Loucy (cell line): ENCODE data around the gene MYCN.
A peak's percentile ranks its signal among the peaks of the same experiment; 100 is the strongest.

Source experiments
- H2AFZ ChIP-seq: fragments of 200-600 bp; sonication (generic); 2 replicates; pipeline ENCODE4 v1.6.0; 2016; ENCODE audit warnings: antibody characterized with exemption, mild to moderate bottlenecking, low read length, moderate library complexity
- H3F3A ChIP-seq: fragments of 200-600 bp; 2 replicates; pipeline ENCODE4 v1.6.0; 2016; ENCODE audit warnings: antibody characterized with exemption, low read depth, mild to moderate bottlenecking
- H3K27me3 ChIP-seq: fragments of 200-600 bp; sonication (generic); 2 replicates; pipeline ENCODE4 v1.6.1; 2014; ENCODE audit warnings: low read length, mild to moderate bottlenecking; ENCODE audit not compliant: insufficient read depth, poor library complexity, severe bottlenecking
- H3K36me3 ChIP-seq: fragments of 200-600 bp; sonication (generic); 2 replicates; pipeline ENCODE4 v1.6.1; 2016; ENCODE audit warnings: low read length; ENCODE audit not compliant: insufficient read depth
- H3K4me1 ChIP-seq: fragments of 200-600 bp; sonication (generic); 2 replicates; pipeline ENCODE4 v1.5.1; 2014; ENCODE audit warnings: low read length, mild to moderate bottlenecking; ENCODE audit not compliant: insufficient read depth, poor library complexity, severe bottlenecking
- H3K4me2 ChIP-seq: fragments of 200-600 bp; sonication (generic); 2 replicates; pipeline ENCODE4 v1.6.0; 2014; ENCODE audit warnings: antibody characterized with exemption, low read length, low read depth, mild to moderate bottlenecking; ENCODE audit not compliant: poor library complexity, severe bottlenecking
- H3K4me3 ChIP-seq: fragments of 200-600 bp; sonication (generic); 2 replicates; pipeline ENCODE4 v1.5.1; 2014; ENCODE audit warnings: low read length, mild to moderate bottlenecking, mixed read lengths; ENCODE audit not compliant: poor library complexity, severe bottlenecking
- H3K79me2 ChIP-seq: fragments of 200-600 bp; sonication (generic); 2 replicates; pipeline ENCODE4 v1.6.1; 2014; ENCODE audit warnings: low read length; ENCODE audit not compliant: insufficient read depth
- H3K9ac ChIP-seq: fragments of 200-600 bp; sonication (generic); 2 replicates; pipeline ENCODE4 v1.6.0; 2014; ENCODE audit warnings: mild to moderate bottlenecking, low read depth, low read length, moderate library complexity; ENCODE audit not compliant: poor library complexity, severe bottlenecking
- H3K9me2 ChIP-seq: fragments of 200-600 bp; sonication (generic); replicated peaks from 2 replicates; pipeline ENCODE4 v1.6.1; 2016; ENCODE audit warnings: low read depth, low read length, mixed read lengths
- H3K9me3 ChIP-seq: fragments of 200-600 bp; sonication (generic); 2 replicates; pipeline ENCODE4 v1.6.1; 2014; ENCODE audit warnings: mild to moderate bottlenecking, antibody characterized with exemption, low read length, low read depth; ENCODE audit not compliant: insufficient read depth
- H4K20me1 ChIP-seq: fragments of 200-600 bp; sonication (generic); 2 replicates; pipeline ENCODE4 v1.6.0; 2014; ENCODE audit warnings: antibody characterized with exemption, low read length, mild to moderate bottlenecking; ENCODE audit not compliant: insufficient read depth, poor library complexity, severe bottlenecking
- EZH2phosphoT487 ChIP-seq: fragments of 200-600 bp; IDR thresholded peaks from 2 replicates; pipeline ENCODE4 v1.6.1; 2018; ENCODE audit warnings: antibody characterized with exemption, mild to moderate bottlenecking, moderate library complexity, borderline replicate concordance
- TF ChIP-seq, protein P1 (sequence below): fragments of 200-600 bp; sonication (generic); conservative IDR thresholded peaks from 2 replicates; pipeline ENCODE4 v1.5.1; 2014; ENCODE audit warnings: mild to moderate bottlenecking, antibody characterized with exemption, low read length

The MYCN gene

GRCh38 chr2:15963977-15964670 is 23.8 kb downstream of the MYCN start:
- H3K79me2 ChIP-seq, result no peaks in the 10 kb centered on the region
- peaks cover 18% of the 10 kb centered on the region for H3K4me1 ChIP-seq
- no peak overlapping the region for H2AFZ ChIP-seq

DNA sequence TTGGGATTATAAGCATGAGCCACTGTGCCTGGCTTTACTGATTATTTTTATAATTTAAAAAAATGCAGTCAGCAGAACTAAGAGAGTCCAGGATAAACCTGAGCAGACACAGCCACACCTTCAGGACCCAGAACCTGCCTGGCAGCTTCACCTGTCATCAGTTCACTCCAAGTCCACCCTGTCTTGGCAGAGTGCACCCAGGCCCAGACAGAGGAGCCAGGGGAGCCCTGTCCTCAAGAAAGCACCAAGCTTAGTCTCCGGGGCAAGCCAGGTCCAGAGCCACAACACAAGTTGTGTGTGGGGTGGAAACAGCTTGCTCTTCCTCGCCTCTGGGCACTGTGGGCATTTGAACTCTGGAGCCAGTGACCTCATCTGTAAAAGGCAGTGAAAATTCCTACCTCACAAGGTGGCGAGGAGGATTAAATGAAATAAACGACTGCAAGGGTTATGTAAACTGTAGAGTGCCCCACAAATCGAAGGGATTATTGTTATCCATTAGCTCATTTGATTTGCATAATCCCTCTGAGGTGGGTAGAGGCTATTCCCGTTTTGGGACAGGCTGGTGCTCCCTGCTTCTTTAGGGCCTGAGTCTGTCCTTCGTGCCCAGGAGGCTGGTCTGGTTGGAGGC is 24.7 kb downstream of the MYCN start:
- peak overlapping the region; percentile 63 for H3K4me2 ChIP-seq
- H2AFZ ChIP-seq, result no peak overlapping the region
- no peaks in the 10 kb centered on the region for H3K27me3 ChIP-seq
- H4K20me1 ChIP-seq, result no peaks in the 10 kb centered on the region
- H3K9me3 ChIP-seq, result no peaks in the 10 kb centered on the region
- no peaks in the 10 kb centered on the region for H3K36me3 ChIP-seq
- peak overlapping the region; percentile 59 for H3K9ac ChIP-seq
- H3K4me1 ChIP-seq, result peaks cover 18% of the 10 kb centered on the region
- H3F3A ChIP-seq, result no peaks in the 10 kb centered on the region
- no peak for TF ChIP-seq EZH2phosphoT487
- TF ChIP-seq, protein P1, sequence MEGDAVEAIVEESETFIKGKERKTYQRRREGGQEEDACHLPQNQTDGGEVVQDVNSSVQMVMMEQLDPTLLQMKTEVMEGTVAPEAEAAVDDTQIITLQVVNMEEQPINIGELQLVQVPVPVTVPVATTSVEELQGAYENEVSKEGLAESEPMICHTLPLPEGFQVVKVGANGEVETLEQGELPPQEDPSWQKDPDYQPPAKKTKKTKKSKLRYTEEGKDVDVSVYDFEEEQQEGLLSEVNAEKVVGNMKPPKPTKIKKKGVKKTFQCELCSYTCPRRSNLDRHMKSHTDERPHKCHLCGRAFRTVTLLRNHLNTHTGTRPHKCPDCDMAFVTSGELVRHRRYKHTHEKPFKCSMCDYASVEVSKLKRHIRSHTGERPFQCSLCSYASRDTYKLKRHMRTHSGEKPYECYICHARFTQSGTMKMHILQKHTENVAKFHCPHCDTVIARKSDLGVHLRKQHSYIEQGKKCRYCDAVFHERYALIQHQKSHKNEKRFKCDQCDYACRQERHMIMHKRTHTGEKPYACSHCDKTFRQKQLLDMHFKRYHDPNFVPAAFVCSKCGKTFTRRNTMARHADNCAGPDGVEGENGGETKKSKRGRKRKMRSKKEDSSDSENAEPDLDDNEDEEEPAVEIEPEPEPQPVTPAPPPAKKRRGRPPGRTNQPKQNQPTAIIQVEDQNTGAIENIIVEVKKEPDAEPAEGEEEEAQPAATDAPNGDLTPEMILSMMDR, result no peak
- peak overlapping the region; percentile 34 for H3K4me3 ChIP-seq
- H3K79me2 ChIP-seq, result no peaks in the 10 kb centered on the region
- H3K9me2 ChIP-seq, result no peaks in the 10 kb centered on the region

More at GRCh38 chr2:15963977-15964670, 23.8 kb downstream of the MYCN start:
- H3K9me3 ChIP-seq, result no peaks in the 10 kb centered on the region
- H3K9ac ChIP-seq, result no peak overlapping the region
- H3K4me3 ChIP-seq, result no peak overlapping the region
- no peaks in the 10 kb centered on the region for H3K9me2 ChIP-seq
- TF ChIP-seq EZH2phosphoT487, result no peak
- TF ChIP-seq, protein P1, result no peak
- no peaks in the 10 kb centered on the region for H3K36me3 ChIP-seq
- H4K20me1 ChIP-seq, result no peaks in the 10 kb centered on the region
- H3K4me2 ChIP-seq, result no peak overlapping the region
- no peaks in the 10 kb centered on the region for H3K27me3 ChIP-seq
- H3F3A ChIP-seq, result no peaks in the 10 kb centered on the region

DNA sequence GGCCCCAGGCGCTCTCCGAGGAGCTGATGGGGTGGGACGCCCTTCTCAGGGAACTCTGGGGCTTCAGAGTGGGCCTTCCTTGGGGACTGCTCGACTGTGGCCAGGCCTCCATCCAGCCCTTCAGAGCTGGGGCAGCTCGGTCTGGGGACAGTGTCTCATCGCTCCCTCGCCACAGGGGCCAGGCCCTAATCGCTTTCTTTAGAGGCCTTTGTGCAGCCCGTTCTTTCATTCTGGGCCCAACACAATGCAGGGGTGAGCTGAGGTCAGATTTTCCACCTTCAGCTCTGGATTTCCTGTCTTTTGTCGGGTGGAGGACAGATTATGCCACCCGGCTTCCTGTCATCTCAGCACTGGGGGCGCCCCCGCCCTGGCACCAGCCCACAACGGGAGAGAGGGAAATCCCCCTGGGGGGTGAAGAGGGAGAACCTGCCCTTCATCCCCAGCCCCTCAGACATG is 25.2 kb downstream of the MYCN start:
- Histone ChIP-seq H3K36me3 (no peaks in the 10 kb centered on the region), H3K4me1 (peaks cover 18% of the 10 kb centered on the region), H4K20me1 (no peaks in the 10 kb centered on the region), H3F3A (no peaks in the 10 kb centered on the region), H3K4me2 (peak overlapping the region; percentile 63), H3K9ac (peak overlapping the region; percentile 59), H3K27me3 (no peaks in the 10 kb centered on the region), H3K4me3 (peak overlapping the region; percentile 34), H2AFZ (no peak overlapping the region), H3K79me2 (no peaks in the 10 kb centered on the region), H3K9me3 (no peaks in the 10 kb centered on the region), H3K9me2 (no peaks in the 10 kb centered on the region)
- no peak for TF ChIP-seq EZH2phosphoT487
- TF ChIP-seq, protein P1, result no peak
